HepG2 (cell line): ENCODE data around the gene MAPRE3. TPM values are rescaled to one million over a fixed set of nuclear protein-coding genes. Genes with fewer than 3 reads are reported as not detected.

Experiments
- EP300 ChIP-seq, 3 experiments: sonication (generic) in 1 of 3; formaldehyde crosslinking in 1 of 3; IDR thresholded peaks; 2 replicates each; pipeline versions ENCODE4 v1.5.1 to v1.6.1; 2011 to 2020; ENCODE audit warnings: low read depth in 2 of 3, low read length in 2 of 3, borderline replicate concordance in 1 of 3, improper control_type of control experiment in 1 of 3, mild to moderate bottlenecking in 1 of 3, missing genetic modification reagents in 1 of 3, moderate library complexity in 1 of 3
- KAT8 ChIP-seq: IDR thresholded peaks from 2 replicates; pipeline ENCODE4 v1.6.1; 2016; ENCODE audit warnings: missing genetic modification reagents, missing compliant biosample characterization
- PAF1 ChIP-seq: IDR thresholded peaks from 2 replicates; pipeline ENCODE4 v1.6.1; 2016; ENCODE audit warnings: missing genetic modification reagents, missing compliant biosample characterization
- SRY ChIP-seq: sonication (generic); formaldehyde crosslinking; IDR thresholded peaks from 2 replicates; pipeline ENCODE4 v1.8.0; 2022; ENCODE audit warnings: mild to moderate bottlenecking, missing genetic modification reagents
- TARDBP ChIP-seq: sonication (generic); formaldehyde crosslinking; IDR thresholded peaks from 2 replicates; pipeline ENCODE4 v1.8.0; 2022; ENCODE audit warnings: mild to moderate bottlenecking, missing genetic modification reagents
- TP53 ChIP-seq: sonication (generic); formaldehyde crosslinking; conservative IDR thresholded peaks from 2 replicates; pipeline ENCODE4 v1.4.0; 2020; ENCODE audit warnings: missing genetic modification reagents
- ZFP36L1 ChIP-seq: sonication (generic); formaldehyde crosslinking; IDR thresholded peaks from 2 replicates; pipeline ENCODE4 v1.8.0; 2022; ENCODE audit warnings: mild to moderate bottlenecking, missing genetic modification reagents, moderate library complexity
- polyA plus RNA-seq, 8 experiments: library from polyadenylated mRNA; depleted of rRNA in 3 of 8; stranded (reverse) in 7 of 8; unstranded in 1 of 8; fragments of >200 nt; fragmentation: Illumina TruSeq in 4 of 8; extraction: Trizol in 4 of 8; gene quantifications; 2 replicates each; pipeline versions ENCODE4 v1.2.1 to v1.2.3, GENCODE V29; 2011 to 2016; ENCODE audit warnings: low read depth in 4 of 8, missing spikeins in 1 of 8, mixed read lengths in 1 of 8; ENCODE audit not compliant: insufficient read depth in 1 of 8
- total RNA-seq, 5 experiments: library from RNA; depleted of rRNA; stranded (reverse); fragments of >200 nt; fragmentation: Illumina TruSeq; extraction: Trizol; gene quantifications; 2 replicates each; pipeline ENCODE4 v1.2.3, GENCODE V29; 2016; ENCODE audit warnings: low read depth in 1 of 5
- TF ChIP-seq, protein P1 (sequence below): sonication (generic); formaldehyde crosslinking; IDR thresholded peaks from 2 replicates; pipeline ENCODE4 v1.4.0; 2020; ENCODE audit warnings: missing genetic modification reagents, borderline replicate concordance
- TF ChIP-seq, protein P2 (sequence below): IDR thresholded peaks from 2 replicates; pipeline ENCODE4 v1.6.1; 2016; ENCODE audit warnings: low read depth
- TF ChIP-seq, protein P3 (sequence below): sonication (generic); formaldehyde crosslinking; IDR thresholded peaks from 2 replicates; pipeline ENCODE4 v1.4.0; 2020; ENCODE audit warnings: missing genetic modification reagents
- TF ChIP-seq, protein P4 (sequence below): sonication (generic); formaldehyde crosslinking; IDR thresholded peaks from 2 replicates; pipeline ENCODE4 v1.4.0; 2020; ENCODE audit warnings: mild to moderate bottlenecking, missing genetic modification reagents
- TF ChIP-seq, protein P5 (sequence below): sonication (generic); formaldehyde crosslinking; IDR thresholded peaks from 2 replicates; pipeline ENCODE4 v1.4.0; 2020; ENCODE audit warnings: missing genetic modification reagents
- TF ChIP-seq, protein P6 (sequence below): sonication (generic); formaldehyde crosslinking; IDR thresholded peaks from 2 replicates; pipeline ENCODE4 v1.5.1; 2020; ENCODE audit warnings: mild to moderate bottlenecking, missing genetic modification reagents

MAPRE3 gene
- total and polyA plus RNA-seq, 2 of the 13 experiments (the other 11 are each of a cell fraction or from before 2014, with no cell fraction given) = 0.31 to 0.91 TPM

DNA sequence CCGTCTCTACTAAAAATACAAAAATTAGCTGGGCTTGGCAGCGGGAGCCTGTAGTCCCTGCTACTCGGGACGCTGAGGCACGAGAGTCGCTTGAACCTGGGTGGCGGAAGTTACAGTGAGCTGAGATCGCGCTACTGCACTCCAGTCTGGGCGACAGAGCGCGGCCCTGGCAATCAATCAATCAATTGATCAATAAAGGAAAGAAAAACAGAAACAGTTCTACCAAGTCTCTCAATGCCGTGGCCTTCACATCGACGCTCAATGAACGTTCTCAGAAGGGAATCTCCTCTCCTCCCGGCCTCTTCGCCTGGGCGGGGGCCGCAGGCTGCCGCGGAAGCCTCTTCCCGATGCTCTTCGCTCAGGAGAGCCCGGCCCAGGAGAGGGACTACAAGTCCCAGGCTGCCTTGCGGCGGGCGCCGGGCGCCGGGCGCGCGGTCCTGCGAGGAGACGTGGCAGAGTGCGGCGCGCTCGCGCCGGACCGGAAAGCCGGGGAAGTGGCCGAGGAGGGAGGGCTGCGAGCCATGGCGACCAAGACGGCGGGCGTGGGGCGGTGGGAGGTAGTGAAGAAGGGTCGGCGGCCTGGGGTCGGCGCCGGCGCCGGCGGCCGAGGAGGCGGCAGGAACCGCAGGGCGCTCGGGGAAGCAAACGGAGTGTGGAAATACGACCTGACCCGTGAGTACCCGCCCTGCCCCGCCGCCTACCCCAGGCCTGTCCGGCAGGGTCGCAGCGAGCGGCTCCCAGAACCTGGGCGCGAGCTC is 62.2 kb downstream of the MAPRE3 start, which contains the start of gene TMEM214 (continued):
- TF ChIP-seq, protein P1, sequence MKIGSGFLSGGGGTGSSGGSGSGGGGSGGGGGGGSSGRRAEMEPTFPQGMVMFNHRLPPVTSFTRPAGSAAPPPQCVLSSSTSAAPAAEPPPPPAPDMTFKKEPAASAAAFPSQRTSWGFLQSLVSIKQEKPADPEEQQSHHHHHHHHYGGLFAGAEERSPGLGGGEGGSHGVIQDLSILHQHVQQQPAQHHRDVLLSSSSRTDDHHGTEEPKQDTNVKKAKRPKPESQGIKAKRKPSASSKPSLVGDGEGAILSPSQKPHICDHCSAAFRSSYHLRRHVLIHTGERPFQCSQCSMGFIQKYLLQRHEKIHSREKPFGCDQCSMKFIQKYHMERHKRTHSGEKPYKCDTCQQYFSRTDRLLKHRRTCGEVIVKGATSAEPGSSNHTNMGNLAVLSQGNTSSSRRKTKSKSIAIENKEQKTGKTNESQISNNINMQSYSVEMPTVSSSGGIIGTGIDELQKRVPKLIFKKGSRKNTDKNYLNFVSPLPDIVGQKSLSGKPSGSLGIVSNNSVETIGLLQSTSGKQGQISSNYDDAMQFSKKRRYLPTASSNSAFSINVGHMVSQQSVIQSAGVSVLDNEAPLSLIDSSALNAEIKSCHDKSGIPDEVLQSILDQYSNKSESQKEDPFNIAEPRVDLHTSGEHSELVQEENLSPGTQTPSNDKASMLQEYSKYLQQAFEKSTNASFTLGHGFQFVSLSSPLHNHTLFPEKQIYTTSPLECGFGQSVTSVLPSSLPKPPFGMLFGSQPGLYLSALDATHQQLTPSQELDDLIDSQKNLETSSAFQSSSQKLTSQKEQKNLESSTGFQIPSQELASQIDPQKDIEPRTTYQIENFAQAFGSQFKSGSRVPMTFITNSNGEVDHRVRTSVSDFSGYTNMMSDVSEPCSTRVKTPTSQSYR (CRISPR knock-in tag) = peak; percentile 39; the same call in 1 of the 2 replicates
- TF ChIP-seq KAT8 (CRISPR knock-in tag) (peak; percentile 89), TARDBP (CRISPR knock-in tag) (peak; percentile 86), TP53 (CRISPR knock-in tag) (no peak), EP300 (IDR thresholded peaks at IDR 0.05; ENCODE audit: low read depth in 2 of 2, low read length in 2 of 2) (peak in 1 of 2 experiments; percentile 4; a peak in 1 of 4 replicates), EP300 (CRISPR knock-in tag; IDR thresholded peaks at IDR 0.05; ENCODE audit: borderline replicate concordance) (no peak), ZFP36L1 (CRISPR knock-in tag) (no peak), PAF1 (CRISPR knock-in tag) (no peak), SRY (CRISPR knock-in tag) (no peak; the same call in 1 of the 2 replicates)
- TF ChIP-seq, protein P2, sequence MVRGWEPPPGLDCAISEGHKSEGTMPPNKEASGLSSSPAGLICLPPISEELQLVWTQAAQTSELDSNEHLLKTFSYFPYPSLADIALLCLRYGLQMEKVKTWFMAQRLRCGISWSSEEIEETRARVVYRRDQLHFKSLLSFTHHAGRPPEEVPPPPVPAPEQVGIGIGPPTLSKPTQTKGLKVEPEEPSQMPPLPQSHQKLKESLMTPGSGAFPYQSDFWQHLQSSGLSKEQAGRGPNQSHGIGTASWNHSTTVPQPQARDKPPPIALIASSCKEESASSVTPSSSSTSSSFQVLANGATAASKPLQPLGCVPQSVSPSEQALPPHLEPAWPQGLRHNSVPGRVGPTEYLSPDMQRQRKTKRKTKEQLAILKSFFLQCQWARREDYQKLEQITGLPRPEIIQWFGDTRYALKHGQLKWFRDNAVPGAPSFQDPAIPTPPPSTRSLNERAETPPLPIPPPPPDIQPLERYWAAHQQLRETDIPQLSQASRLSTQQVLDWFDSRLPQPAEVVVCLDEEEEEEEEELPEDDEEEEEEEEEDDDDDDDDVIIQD (CRISPR knock-in tag) = peak; percentile 13; the same call in 1 of the 2 replicates
- TF ChIP-seq, protein P3, sequence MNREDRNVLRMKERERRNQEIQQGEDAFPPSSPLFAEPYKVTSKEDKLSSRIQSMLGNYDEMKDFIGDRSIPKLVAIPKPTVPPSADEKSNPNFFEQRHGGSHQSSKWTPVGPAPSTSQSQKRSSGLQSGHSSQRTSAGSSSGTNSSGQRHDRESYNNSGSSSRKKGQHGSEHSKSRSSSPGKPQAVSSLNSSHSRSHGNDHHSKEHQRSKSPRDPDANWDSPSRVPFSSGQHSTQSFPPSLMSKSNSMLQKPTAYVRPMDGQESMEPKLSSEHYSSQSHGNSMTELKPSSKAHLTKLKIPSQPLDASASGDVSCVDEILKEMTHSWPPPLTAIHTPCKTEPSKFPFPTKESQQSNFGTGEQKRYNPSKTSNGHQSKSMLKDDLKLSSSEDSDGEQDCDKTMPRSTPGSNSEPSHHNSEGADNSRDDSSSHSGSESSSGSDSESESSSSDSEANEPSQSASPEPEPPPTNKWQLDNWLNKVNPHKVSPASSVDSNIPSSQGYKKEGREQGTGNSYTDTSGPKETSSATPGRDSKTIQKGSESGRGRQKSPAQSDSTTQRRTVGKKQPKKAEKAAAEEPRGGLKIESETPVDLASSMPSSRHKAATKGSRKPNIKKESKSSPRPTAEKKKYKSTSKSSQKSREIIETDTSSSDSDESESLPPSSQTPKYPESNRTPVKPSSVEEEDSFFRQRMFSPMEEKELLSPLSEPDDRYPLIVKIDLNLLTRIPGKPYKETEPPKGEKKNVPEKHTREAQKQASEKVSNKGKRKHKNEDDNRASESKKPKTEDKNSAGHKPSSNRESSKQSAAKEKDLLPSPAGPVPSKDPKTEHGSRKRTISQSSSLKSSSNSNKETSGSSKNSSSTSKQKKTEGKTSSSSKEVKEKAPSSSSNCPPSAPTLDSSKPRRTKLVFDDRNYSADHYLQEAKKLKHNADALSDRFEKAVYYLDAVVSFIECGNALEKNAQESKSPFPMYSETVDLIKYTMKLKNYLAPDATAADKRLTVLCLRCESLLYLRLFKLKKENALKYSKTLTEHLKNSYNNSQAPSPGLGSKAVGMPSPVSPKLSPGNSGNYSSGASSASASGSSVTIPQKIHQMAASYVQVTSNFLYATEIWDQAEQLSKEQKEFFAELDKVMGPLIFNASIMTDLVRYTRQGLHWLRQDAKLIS = no peak
- TF ChIP-seq, protein P4, sequence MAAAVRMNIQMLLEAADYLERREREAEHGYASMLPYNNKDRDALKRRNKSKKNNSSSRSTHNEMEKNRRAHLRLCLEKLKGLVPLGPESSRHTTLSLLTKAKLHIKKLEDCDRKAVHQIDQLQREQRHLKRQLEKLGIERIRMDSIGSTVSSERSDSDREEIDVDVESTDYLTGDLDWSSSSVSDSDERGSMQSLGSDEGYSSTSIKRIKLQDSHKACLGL (CRISPR knock-in tag) = peak; percentile 60
- TF ChIP-seq, protein P5, sequence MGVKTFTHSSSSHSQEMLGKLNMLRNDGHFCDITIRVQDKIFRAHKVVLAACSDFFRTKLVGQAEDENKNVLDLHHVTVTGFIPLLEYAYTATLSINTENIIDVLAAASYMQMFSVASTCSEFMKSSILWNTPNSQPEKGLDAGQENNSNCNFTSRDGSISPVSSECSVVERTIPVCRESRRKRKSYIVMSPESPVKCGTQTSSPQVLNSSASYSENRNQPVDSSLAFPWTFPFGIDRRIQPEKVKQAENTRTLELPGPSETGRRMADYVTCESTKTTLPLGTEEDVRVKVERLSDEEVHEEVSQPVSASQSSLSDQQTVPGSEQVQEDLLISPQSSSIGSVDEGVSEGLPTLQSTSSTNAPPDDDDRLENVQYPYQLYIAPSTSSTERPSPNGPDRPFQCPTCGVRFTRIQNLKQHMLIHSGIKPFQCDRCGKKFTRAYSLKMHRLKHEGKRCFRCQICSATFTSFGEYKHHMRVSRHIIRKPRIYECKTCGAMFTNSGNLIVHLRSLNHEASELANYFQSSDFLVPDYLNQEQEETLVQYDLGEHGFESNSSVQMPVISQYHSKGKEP (CRISPR knock-in tag) = peak; percentile 57; the same call in 1 of the 2 replicates
- TF ChIP-seq, protein P6, sequence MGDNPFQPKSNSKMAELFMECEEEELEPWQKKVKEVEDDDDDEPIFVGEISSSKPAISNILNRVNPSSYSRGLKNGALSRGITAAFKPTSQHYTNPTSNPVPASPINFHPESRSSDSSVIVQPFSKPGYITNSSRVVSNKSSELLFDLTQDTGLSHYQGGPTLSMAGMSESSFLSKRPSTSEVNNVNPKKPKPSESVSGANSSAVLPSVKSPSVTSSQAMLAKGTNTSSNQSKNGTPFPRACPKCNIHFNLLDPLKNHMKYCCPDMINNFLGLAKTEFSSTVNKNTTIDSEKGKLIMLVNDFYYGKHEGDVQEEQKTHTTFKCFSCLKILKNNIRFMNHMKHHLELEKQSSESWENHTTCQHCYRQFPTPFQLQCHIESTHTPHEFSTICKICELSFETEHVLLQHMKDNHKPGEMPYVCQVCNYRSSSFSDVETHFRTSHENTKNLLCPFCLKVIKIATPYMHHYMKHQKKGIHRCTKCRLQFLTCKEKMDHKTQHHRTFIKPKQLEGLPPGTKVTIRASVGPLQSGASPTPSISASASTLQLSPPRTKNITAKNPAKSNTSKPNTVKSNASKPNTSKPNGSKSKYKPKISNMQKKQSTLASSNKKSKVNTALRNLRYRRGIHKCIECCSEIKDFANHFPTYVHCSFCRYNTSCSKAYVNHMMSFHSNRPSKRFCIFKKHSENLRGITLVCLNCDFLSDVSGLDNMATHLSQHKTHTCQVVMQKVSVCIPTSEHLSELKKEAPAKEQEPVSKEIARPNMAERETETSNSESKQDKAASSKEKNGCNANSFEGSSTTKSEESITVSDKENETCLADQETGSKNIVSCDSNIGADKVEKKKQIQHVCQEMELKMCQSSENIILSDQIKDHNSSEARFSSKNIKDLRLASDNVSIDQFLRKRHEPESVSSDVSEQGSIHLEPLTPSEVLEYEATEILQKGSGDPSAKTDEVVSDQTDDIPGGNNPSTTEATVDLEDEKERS (CRISPR knock-in tag) = no peak; the same call in 1 of the 2 replicates
